ENCODE data around the gene EDIL3. TPM values are rescaled to one million over a fixed set of nuclear protein-coding genes. Genes with fewer than 3 reads are reported as not detected.
"Not testable (repeated sequence)": the region's sequence is repeated elsewhere in the genome, so short reads cannot be mapped to it uniquely, and the experiment has no call there.

Gene EDIL3
- total and polyA plus RNA-seq, 2 donors (not counting 3 experiments of a cell fraction or from before 2014, with no cell fraction given): 9.1 to 28.8 TPM

DNA sequence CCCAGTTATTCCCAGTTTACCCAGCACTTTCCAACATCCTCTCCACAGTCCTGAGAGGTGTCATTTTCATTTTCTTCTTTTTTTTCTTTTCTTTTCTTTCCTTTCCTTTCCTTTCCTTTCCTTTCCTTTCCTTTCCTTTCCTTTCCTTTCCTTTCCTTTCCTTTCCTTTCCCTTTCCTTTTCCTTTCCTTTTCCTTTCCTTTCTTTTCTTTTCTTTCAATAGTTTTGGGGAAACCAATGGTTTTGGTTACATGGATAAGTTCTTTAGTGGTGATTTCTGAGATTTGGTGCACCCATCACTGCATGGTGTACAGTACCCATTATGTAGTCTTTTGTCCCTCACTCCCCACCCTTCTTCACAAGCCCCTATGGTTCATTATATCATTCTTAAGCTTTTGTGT is 224.0 kb downstream of the EDIL3 start:
- dilution Hi-C loops (cut with MboI; ENCODE audit: extremely low pct_ligation_motif_present, low sequenced_read_pairs); FAIRE-seq: not testable (repeated sequence)

GRCh38 chr5:84149094-84149493 is 235.6 kb downstream of the EDIL3 start:
- Histone ChIP-seq H3K27ac (ENCODE audit: insufficient read depth, low read depth, low read length) (no peak overlapping the region), H2AFZ (ENCODE audit: low read depth, low read length) (no peak overlapping the region), H3K79me2 (ENCODE audit: control insufficient read depth, insufficient read depth, low read length) (no peaks in the 10 kb centered on the region), H3K36me3 (ENCODE audit: control insufficient read depth in 2 of 2, extremely low read depth in 1 of 2, insufficient read depth in 2 of 2, low read length in 2 of 2) (no peaks in the 10 kb centered on the region), H3K27me3 (ENCODE audit: control insufficient read depth in 2 of 2, insufficient read depth in 2 of 2, low read length in 2 of 2) (no peaks in the 10 kb centered on the region), H3K4me2 (ENCODE audit: insufficient read depth, low read length) (no peak overlapping the region), H3K9me1 (replicated peaks; ENCODE audit: control insufficient read depth, extremely low read depth, insufficient read depth, low read length) (no peaks in the 10 kb centered on the region), H3K4me1 (ENCODE audit: control insufficient read depth, extremely low read depth, insufficient read depth, low read length) (no peaks in the 10 kb centered on the region), H4K20me1 (replicated peaks; ENCODE audit: control insufficient read depth, extremely low read depth, insufficient read depth, low read length) (no peaks in the 10 kb centered on the region), H3K4me3 (replicated peaks in 1 of 3; ENCODE audit: insufficient read depth in 1 of 3, low read depth in 1 of 3, low read length in 3 of 3) (no peak overlapping the region), H3K9ac (replicated peaks; ENCODE audit: extremely low read depth, insufficient read depth, low read length) (no peak overlapping the region), H3K9me3 (replicated peaks; ENCODE audit: control insufficient read depth, insufficient read depth, low read length) (no peaks in the 10 kb centered on the region)
- intact Hi-C loops (cut with micrococcal nuclease) (no loop called here), dilution Hi-C loops (cut with MboI; ENCODE audit: extremely low pct_ligation_motif_present, low sequenced_read_pairs) (no loop called here)
- no peak for DNase-seq (ENCODE audit: low read depth, low spot score)
- no TSS peak for BruUV-seq (replicated peaks)
- FAIRE-seq: no peak
- ChIA-PET POLR2A (no interaction called here), CTCF (no interaction called here)
- TF ChIP-seq JUN (IDR thresholded peaks at IDR 0.05; ENCODE audit: borderline replicate concordance, insufficient read depth, insufficient read length, low read depth) (no peak), POLR2AphosphoS5 (IDR thresholded peaks at IDR 0.05; ENCODE audit: insufficient read depth, low read depth, low read length) (no peak), MYC (IDR thresholded peaks at IDR 0.05; ENCODE audit: low read depth, low read length) (no peak), POLR2A (IDR thresholded peaks at IDR 0.05; ENCODE audit: low read depth, low read length) (no peak), CTCF (IDR thresholded peaks at IDR 0.05; ENCODE audit: extremely low read depth in 1 of 2, insufficient read depth in 1 of 2, low read depth in 1 of 2, low read length in 2 of 2) (no peak), EZH2 (IDR thresholded peaks at IDR 0.05; ENCODE audit: borderline replicate concordance, low read depth, low read length, severe bottlenecking) (no peak), GATA2 (IDR thresholded peaks at IDR 0.05; ENCODE audit: insufficient read depth, insufficient read length, low read depth, low read length) (no peak), FOS (IDR thresholded peaks at IDR 0.05; ENCODE audit: borderline replicate concordance, insufficient read depth, low read length) (no peak)
- TF ChIP-seq, protein P1, sequence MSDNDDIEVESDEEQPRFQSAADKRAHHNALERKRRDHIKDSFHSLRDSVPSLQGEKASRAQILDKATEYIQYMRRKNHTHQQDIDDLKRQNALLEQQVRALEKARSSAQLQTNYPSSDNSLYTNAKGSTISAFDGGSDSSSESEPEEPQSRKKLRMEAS (IDR thresholded peaks at IDR 0.05; ENCODE audit: insufficient read depth, insufficient read length): no peak

More for the DNA sequence above, 224.0 kb downstream of the EDIL3 start:
- H3K9ac ChIP-seq (replicated peaks; ENCODE audit: extremely low read depth, insufficient read depth, low read length); POLR2A ChIA-PET; H4K20me1 ChIP-seq (replicated peaks; ENCODE audit: control insufficient read depth, extremely low read depth, insufficient read depth, low read length); H3K27ac ChIP-seq (ENCODE audit: insufficient read depth, low read depth, low read length); H3K4me2 ChIP-seq (ENCODE audit: insufficient read depth, low read length); H3K9me1 ChIP-seq (replicated peaks; ENCODE audit: control insufficient read depth, extremely low read depth, insufficient read depth, low read length); H3K79me2 ChIP-seq (ENCODE audit: control insufficient read depth, insufficient read depth, low read length); intact Hi-C loops (cut with micrococcal nuclease); H3K4me1 ChIP-seq (ENCODE audit: control insufficient read depth, extremely low read depth, insufficient read depth, low read length); H3K27me3 ChIP-seq (ENCODE audit: control insufficient read depth in 2 of 2, insufficient read depth in 2 of 2, low read length in 2 of 2); BruUV-seq (replicated peaks); H3K36me3 ChIP-seq (ENCODE audit: control insufficient read depth in 2 of 2, extremely low read depth in 1 of 2, insufficient read depth in 2 of 2, low read length in 2 of 2); H3K9me3 ChIP-seq (replicated peaks; ENCODE audit: control insufficient read depth, insufficient read depth, low read length); H3K4me3 ChIP-seq (replicated peaks in 1 of 3; ENCODE audit: insufficient read depth in 1 of 3, low read depth in 1 of 3, low read length in 3 of 3); DNase-seq (ENCODE audit: low read depth, low spot score); H2AFZ ChIP-seq (ENCODE audit: low read depth, low read length): not testable (repeated sequence)
- CTCF ChIA-PET: interaction anchor here (1.0 to 1.3 kb wide), 2 partner anchors 15 to 17 kb away, joined by 3 read pairs; no protein-coding TSS in a partner anchor
